A673 (cell line): ENCODE measurements around the gene NHERF2. TPM values are rescaled to one million over a fixed set of nuclear protein-coding genes. Genes with fewer than 3 reads are reported as not detected.
A peak's percentile ranks its signal among the peaks of the same experiment; 100 is the strongest.

ENCODE experiments used
- BruUV-seq: library from RNA; stranded (reverse); fragments of 400-500 nt; replicated peaks from 2 replicates; lab custom pipeline; 2021; lab: Mats Ljungman, UMichigan
- CTCF ChIA-PET: fragments of 300-600 bp; sonication (Branson Sonifier 250); formaldehyde crosslinking; loops from one replicate; lab custom pipeline; 2022; ENCODE audit warnings: antibody characterized with exemption; lab: Charles Lee
- POLR2A ChIA-PET: fragments of 300-600 bp; sonication (Branson Sonifier 250); formaldehyde crosslinking; loops from one replicate; lab custom pipeline; 2022; ENCODE audit warnings: antibody characterized with exemption; ENCODE audit not compliant: low non-redundant PET; lab: Charles Lee
- DNase-seq: peaks from one replicate; pipeline ENCODE4 v3.0.0-alpha.2; 2015; ENCODE audit warnings: low spot score
- H3K27ac ChIP-seq: fragments of 200-600 bp; sonication (generic); 2 replicates; pipeline ENCODE4 v1.5.1; 2016; ENCODE audit warnings: mixed run types, low read depth, mild to moderate bottlenecking, mixed read lengths, antibody characterized with exemption, low read length; ENCODE audit not compliant: poor library complexity, severe bottlenecking
- H3K27me3 ChIP-seq: fragments of 200-600 bp; sonication (generic); replicated peaks from 2 replicates; pipeline ENCODE4 v1.6.1; 2017; ENCODE audit warnings: mixed run types, low read depth, mild to moderate bottlenecking, mixed read lengths, antibody characterized with exemption, low read length; ENCODE audit not compliant: insufficient read depth, poor library complexity
- H3K36me3 ChIP-seq: fragments of 200-600 bp; sonication (generic); 2 replicates; pipeline ENCODE4 v1.6.1; 2016; ENCODE audit warnings: mixed run types, mild to moderate bottlenecking, mixed read lengths, antibody characterized with exemption, low read length; ENCODE audit not compliant: insufficient read depth, poor library complexity, severe bottlenecking
- H3K4me1 ChIP-seq: fragments of 200-600 bp; sonication (generic); 2 replicates; pipeline ENCODE4 v1.6.1; 2017; ENCODE audit warnings: mixed run types, mild to moderate bottlenecking, mixed read lengths, antibody characterized with exemption, low read length; ENCODE audit not compliant: insufficient read depth, poor library complexity, severe bottlenecking
- H3K4me3 ChIP-seq: fragments of 200-600 bp; sonication (generic); 2 replicates; pipeline ENCODE4 v1.5.1; 2016; ENCODE audit warnings: low read depth, mixed run types, mild to moderate bottlenecking, mixed read lengths, low read length; ENCODE audit not compliant: poor library complexity, severe bottlenecking
- H3K9me3 ChIP-seq: fragments of 200-600 bp; sonication (generic); 2 replicates; pipeline ENCODE4 v1.6.1; 2016; ENCODE audit warnings: mixed run types, low read depth, mild to moderate bottlenecking, mixed read lengths, antibody characterized with exemption, low read length; ENCODE audit not compliant: poor library complexity, severe bottlenecking
- EZH2 ChIP-seq: fragments of 200-600 bp; sonication (generic); IDR thresholded peaks from 2 replicates; pipeline ENCODE4 v1.6.1; 2017; ENCODE audit warnings: borderline replicate concordance, low read depth, mild to moderate bottlenecking, mixed read lengths, antibody characterized with exemption, low read length; ENCODE audit not compliant: poor library complexity, severe bottlenecking
- intact Hi-C: fragments of 100-400 bp; cut with micrococcal nuclease; formaldehyde crosslinking; loops from one replicate; pipeline ENCODE4 v1.10.0; 2022; ENCODE audit not compliant: unreplicated experiment
- total RNA-seq: library from RNA; stranded (reverse); gene quantifications from 2 replicates; pipeline ENCODE4 v1.2.3, GENCODE V29; 2021
- TF ChIP-seq, protein P1 (sequence below): fragments of 300-800, 200-600 bp; sonication (generic); conservative IDR thresholded peaks from 2 replicates; pipeline ENCODE4 v1.5.1; 2017; ENCODE audit warnings: low read depth, mild to moderate bottlenecking, antibody characterized with exemption, low read length, moderate library complexity, mixed read lengths

The NHERF2 gene
- total RNA-seq, 1 experiment from 2014 or later, result 19.5 TPM

DNA sequence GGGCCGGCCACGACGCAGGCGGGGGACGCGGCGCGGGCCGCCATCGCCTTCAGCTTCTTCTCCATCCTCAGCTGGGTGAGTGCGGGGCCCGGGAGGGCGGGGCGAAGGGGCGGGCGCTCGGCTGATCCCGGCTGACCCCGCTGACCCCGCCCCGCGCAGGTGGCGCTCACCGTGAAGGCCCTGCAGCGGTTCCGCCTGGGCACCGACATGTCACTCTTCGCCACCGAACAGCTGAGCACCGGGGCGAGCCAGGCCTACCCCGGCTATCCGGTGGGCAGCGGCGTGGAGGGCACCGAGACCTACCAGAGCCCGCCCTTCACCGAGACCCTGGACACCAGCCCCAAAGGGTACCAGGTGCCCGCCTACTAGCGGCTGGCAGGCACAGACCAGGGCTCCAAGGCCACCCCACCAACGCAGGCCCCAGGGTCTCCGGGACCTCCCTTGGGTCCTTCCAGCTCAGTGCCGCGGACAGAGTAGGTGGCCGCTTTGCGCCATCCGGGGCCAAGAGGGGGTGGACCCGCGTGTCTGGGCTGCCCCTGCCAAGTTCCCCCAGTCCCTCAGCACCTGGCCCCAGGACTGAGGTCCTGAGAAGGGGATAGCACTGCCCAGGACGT is 33.9 kb upstream of the NHERF2 start:
- H3K27me3 ChIP-seq, result peaks cover 17% of the 10 kb centered on the region
- TF ChIP-seq, protein P1, sequence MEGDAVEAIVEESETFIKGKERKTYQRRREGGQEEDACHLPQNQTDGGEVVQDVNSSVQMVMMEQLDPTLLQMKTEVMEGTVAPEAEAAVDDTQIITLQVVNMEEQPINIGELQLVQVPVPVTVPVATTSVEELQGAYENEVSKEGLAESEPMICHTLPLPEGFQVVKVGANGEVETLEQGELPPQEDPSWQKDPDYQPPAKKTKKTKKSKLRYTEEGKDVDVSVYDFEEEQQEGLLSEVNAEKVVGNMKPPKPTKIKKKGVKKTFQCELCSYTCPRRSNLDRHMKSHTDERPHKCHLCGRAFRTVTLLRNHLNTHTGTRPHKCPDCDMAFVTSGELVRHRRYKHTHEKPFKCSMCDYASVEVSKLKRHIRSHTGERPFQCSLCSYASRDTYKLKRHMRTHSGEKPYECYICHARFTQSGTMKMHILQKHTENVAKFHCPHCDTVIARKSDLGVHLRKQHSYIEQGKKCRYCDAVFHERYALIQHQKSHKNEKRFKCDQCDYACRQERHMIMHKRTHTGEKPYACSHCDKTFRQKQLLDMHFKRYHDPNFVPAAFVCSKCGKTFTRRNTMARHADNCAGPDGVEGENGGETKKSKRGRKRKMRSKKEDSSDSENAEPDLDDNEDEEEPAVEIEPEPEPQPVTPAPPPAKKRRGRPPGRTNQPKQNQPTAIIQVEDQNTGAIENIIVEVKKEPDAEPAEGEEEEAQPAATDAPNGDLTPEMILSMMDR, result no peak
- TF ChIP-seq EZH2, result no peak
- intact Hi-C loops, result no loop called here
- no peak overlapping the region for H3K27ac ChIP-seq
- ChIA-PET CTCF (no interaction called here), POLR2A (interaction anchor here (1.0 kb wide), 1 partner anchor 28 kb away, joined by 3 read pairs; the partner anchor contains the start of gene RPS2)
- DNase-seq, result no peak
- BruUV-seq, result no TSS peak
- peaks cover 6% of the 10 kb centered on the region for H3K4me1 ChIP-seq
- H3K36me3 ChIP-seq, result peaks cover 11% of the 10 kb centered on the region
- H3K9me3 ChIP-seq, result no peaks in the 10 kb centered on the region
- H3K4me3 ChIP-seq, result no peak overlapping the region

DNA sequence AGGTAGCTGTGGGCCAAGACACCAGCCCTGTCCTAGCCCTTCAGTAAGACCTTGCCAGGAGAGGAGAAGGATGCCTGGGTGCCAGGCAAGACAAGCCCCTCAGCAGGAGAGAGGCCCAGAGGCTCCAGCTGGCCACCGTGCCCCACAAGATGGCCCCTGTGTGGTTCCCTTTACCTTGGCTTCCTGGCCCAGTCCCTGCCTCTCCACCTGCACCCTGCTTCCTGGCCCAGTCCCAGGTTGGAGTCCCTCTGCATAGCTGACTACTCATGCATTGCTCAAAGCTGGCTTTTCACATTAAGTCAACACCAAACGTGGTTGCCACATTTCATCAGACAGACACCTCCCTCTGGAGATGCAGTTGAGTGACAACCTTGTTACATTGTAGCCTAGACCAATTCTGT is 33.0 kb upstream of the NHERF2 start:
- CTCF ChIA-PET, result no interaction called here
- peaks cover 20% of the 10 kb centered on the region for H3K36me3 ChIP-seq
- no peak overlapping the region for H3K4me3 ChIP-seq
- intact Hi-C loops, result no loop called here
- peaks cover 17% of the 10 kb centered on the region for H3K27me3 ChIP-seq
- H3K9me3 ChIP-seq, result no peaks in the 10 kb centered on the region
- H3K27ac ChIP-seq, result peak overlapping the region; percentile 29
- peaks cover 6% of the 10 kb centered on the region for H3K4me1 ChIP-seq
- BruUV-seq, result no TSS peak
- POLR2A ChIA-PET, result no interaction called here
- TF ChIP-seq EZH2, result no peak
- TF ChIP-seq, protein P1, result no peak
- DNase-seq, result no peak

DNA sequence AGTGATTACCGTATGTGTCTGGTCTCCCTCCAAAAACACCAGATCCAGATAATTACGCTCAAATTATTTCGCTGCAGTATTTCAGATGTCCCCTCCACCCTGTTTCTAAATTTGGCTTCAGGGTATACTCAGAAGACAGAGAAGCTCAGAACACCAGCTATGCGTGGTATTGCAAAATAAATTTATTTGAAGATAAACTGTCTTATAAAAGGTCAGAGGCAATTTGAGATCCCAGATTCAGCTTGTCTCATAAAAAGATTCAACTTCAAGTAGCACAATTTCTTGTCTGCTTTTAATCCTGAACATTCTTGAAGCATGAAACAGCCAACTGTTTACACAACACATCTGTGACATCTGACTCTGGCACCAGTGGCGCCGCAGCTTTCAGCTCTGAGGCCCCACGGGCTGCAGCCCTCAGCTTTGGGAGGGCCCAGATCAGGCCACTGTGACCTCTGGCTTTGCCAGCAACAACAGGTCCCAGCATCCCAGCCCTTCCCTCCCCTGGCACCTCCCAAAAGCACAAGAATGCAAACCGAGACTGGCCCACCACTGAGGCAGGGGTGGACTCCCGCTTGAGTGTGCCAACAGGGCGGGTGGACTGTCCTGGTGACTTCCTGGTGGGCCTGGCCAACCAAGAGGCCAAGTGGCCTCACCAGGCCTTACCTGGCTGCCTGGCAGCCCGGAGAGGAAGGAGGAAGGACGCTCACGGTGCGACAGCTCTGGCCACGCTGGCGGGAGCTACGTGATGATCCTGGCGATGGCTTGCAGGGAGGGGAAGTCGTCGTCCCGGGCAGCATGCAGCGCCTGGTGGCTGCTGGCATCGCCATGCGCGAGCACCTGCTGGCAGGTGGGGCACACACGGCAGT is 29.0 kb upstream of the NHERF2 start:
- POLR2A ChIA-PET, result no interaction called here
- no peak overlapping the region for H3K27ac ChIP-seq

More for the DNA sequence above, 29.0 kb upstream of the NHERF2 start:
- peaks cover 56% of the 10 kb centered on the region for H3K36me3 ChIP-seq
- CTCF ChIA-PET, result no interaction called here
- DNase-seq, result no peak
- H3K27me3 ChIP-seq, result no peaks in the 10 kb centered on the region
- no peak overlapping the region for H3K4me3 ChIP-seq
- TF ChIP-seq, protein P1, result no peak
- TF ChIP-seq EZH2, result no peak
- no peaks in the 10 kb centered on the region for H3K4me1 ChIP-seq
- BruUV-seq, result TSS peak; percentile 38
- no peaks in the 10 kb centered on the region for H3K9me3 ChIP-seq
- intact Hi-C loops, result no loop called here
